ENCODE measurements around the gene DUXA. TPM values are rescaled to one million over a fixed set of nuclear protein-coding genes. Genes with fewer than 3 reads are reported as not detected.

Gene DUXA
- polyA plus RNA-seq, 1 donor from 2014 or later, result not detected

- TF ChIP-seq EP300 (conservative IDR thresholded peaks at IDR 0.05; ENCODE audit: poor library complexity, severe bottlenecking) (no peak), REST (IDR thresholded peaks at IDR 0.05; ENCODE audit: borderline replicate concordance) (no peak), CTCF (IDR thresholded peaks at IDR 0.05; ENCODE audit: poor library complexity, severe bottlenecking) (no peak), RAD21 (conservative IDR thresholded peaks at IDR 0.05) (no peak), SMC3 (conservative IDR thresholded peaks at IDR 0.05; ENCODE audit: poor library complexity) (no peak), TAF1 (IDR thresholded peaks at IDR 0.05; ENCODE audit: low read depth) (no peak), MXI1 (conservative IDR thresholded peaks at IDR 0.05; ENCODE audit: poor library complexity, severe bottlenecking) (no peak), EZH2 (IDR thresholded peaks at IDR 0.05; ENCODE audit: borderline replicate concordance, insufficient read depth, low read length, poor library complexity, severe bottlenecking) (no peak), POLR2AphosphoS5 (IDR thresholded peaks at IDR 0.05) (no peak)
- no peak overlapping the region for H2AFZ ChIP-seq (ENCODE audit: low read depth, low read length)
- H3K9me3 ChIP-seq (ENCODE audit: low read length), result peaks cover 3% of the 10 kb centered on the region
Observed at GRCh38 chr19:57110592-57111328, 56.5 kb downstream of the DUXA start.

GRCh38 chr19:57106722-57107235, 60.5 kb downstream of the DUXA start:
- no peaks in the 10 kb centered on the region for H4K20me1 ChIP-seq (ENCODE audit: insufficient read depth)
- no peak for TF ChIP-seq EZH2 (IDR thresholded peaks at IDR 0.05; ENCODE audit: borderline replicate concordance, insufficient read depth, low read length, poor library complexity, severe bottlenecking)
- TF ChIP-seq EP300 (conservative IDR thresholded peaks at IDR 0.05; ENCODE audit: poor library complexity, severe bottlenecking), result no peak
- TF ChIP-seq REST (IDR thresholded peaks at IDR 0.05; ENCODE audit: borderline replicate concordance), result no peak
- no peak for TF ChIP-seq POLR2AphosphoS5 (IDR thresholded peaks at IDR 0.05)
- no peak for TF ChIP-seq CTCF (IDR thresholded peaks at IDR 0.05; ENCODE audit: poor library complexity, severe bottlenecking)
- no peak for TF ChIP-seq RAD21 (conservative IDR thresholded peaks at IDR 0.05)
- TF ChIP-seq SMC3 (conservative IDR thresholded peaks at IDR 0.05; ENCODE audit: poor library complexity), result no peak
- no peak for TF ChIP-seq TAF1 (IDR thresholded peaks at IDR 0.05; ENCODE audit: low read depth)
- no peak for TF ChIP-seq MXI1 (conservative IDR thresholded peaks at IDR 0.05; ENCODE audit: poor library complexity, severe bottlenecking)
- H3K27me3 ChIP-seq (ENCODE audit: insufficient read depth, low read depth, low read length), result no peaks in the 10 kb centered on the region
- H3F3A ChIP-seq (ENCODE audit: insufficient read depth, low read length, poor library complexity, severe bottlenecking), result no peaks in the 10 kb centered on the region
- no peaks in the 10 kb centered on the region for H3K36me3 ChIP-seq (ENCODE audit: insufficient read depth, low read length)
- peaks cover 3% of the 10 kb centered on the region for H3K9me3 ChIP-seq (ENCODE audit: low read length)
- no peak overlapping the region for H3K4me2 ChIP-seq (ENCODE audit: low read length)
- no peak overlapping the region for H3K27ac ChIP-seq (ENCODE audit: low read length)
- H3K4me3 ChIP-seq (ENCODE audit: low read length), result no peak overlapping the region
- no peaks in the 10 kb centered on the region for H3K9me2 ChIP-seq (ENCODE audit: insufficient read depth, low read length)
- no peak overlapping the region for H3K9ac ChIP-seq (ENCODE audit: low read length)
- H3K79me2 ChIP-seq (replicated peaks; ENCODE audit: insufficient read depth, low read length), result no peaks in the 10 kb centered on the region
- H2AFZ ChIP-seq (ENCODE audit: low read depth, low read length), result no peak overlapping the region

More at GRCh38 chr19:57110592-57111328, 56.5 kb downstream of the DUXA start:
- H3K9me2 ChIP-seq (ENCODE audit: insufficient read depth, low read length), result no peaks in the 10 kb centered on the region
- no peak overlapping the region for H3K27ac ChIP-seq (ENCODE audit: low read length)
- no peak overlapping the region for H3K4me2 ChIP-seq (ENCODE audit: low read length)
- no peak overlapping the region for H3K4me3 ChIP-seq (ENCODE audit: low read length)
- no peaks in the 10 kb centered on the region for H3K79me2 ChIP-seq (replicated peaks; ENCODE audit: insufficient read depth, low read length)
- no peak overlapping the region for H3K9ac ChIP-seq (ENCODE audit: low read length)
- no peaks in the 10 kb centered on the region for H3K36me3 ChIP-seq (ENCODE audit: insufficient read depth, low read length)
- H4K20me1 ChIP-seq (ENCODE audit: insufficient read depth), result no peaks in the 10 kb centered on the region
- no peaks in the 10 kb centered on the region for H3K27me3 ChIP-seq (ENCODE audit: insufficient read depth, low read depth, low read length)
- no peaks in the 10 kb centered on the region for H3F3A ChIP-seq (ENCODE audit: insufficient read depth, low read length, poor library complexity, severe bottlenecking)

Data from neural cell (in vitro differentiated cells).